ENCODE measurements around the gene ZNF480.
"Not testable (repeated sequence)": the region's sequence is repeated elsewhere in the genome, so short reads cannot be mapped to it uniquely, and the experiment has no call there.

Gene ZNF480

GRCh38 chr19:52296773-52297600, at the start of gene ZNF480:
TSS of gene ZNF480 (plus strand) at chr19:52297169. CDS start at chr19:52300413, 3,244 bp downstream.
- peak; percentile 84 for DNase-seq

- peak; percentile 71 for DNase-seq
Observed at GRCh38 chr19:52248241-52248640, 48.7 kb upstream of the ZNF480 start.

DNA sequence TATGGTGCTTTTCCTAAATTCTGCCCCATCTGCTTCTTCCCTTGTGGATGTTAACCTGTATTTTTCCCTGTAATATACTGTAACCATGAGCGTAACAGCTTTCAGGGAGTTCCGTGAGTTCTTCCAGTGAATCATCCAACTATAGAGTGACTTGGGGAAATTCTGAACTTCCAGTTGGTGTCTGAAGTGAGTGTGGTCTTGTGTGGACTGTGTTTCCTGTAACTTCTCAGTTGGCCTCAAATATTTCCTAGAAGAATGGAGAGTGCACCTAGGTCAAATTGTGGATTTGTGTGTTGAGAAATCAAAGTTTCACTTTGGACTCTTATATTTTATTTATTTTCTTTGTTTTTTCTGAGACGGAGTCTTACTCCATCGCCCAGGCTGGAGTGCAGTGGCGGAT, 38.5 kb upstream of the ZNF480 start:
- DNase-seq, result no peak

- peak; percentile 38 for DNase-seq
Observed at GRCh38 chr19:52265556-52265955, 31.4 kb upstream of the ZNF480 start.

GRCh38 chr19:52269338-52270261, 27.4 kb upstream of the ZNF480 start, which contains the start of gene ZNF766:
TSS of gene ZNF766 (plus strand) at chr19:52269587. CDS start at chr19:52269614, 27 bp downstream.
- peak; percentile 99 for DNase-seq

GRCh38 chr19:52270266-52270885, 26.6 kb upstream of the ZNF480 start:
- DNase-seq, result peak; percentile 29

DNA sequence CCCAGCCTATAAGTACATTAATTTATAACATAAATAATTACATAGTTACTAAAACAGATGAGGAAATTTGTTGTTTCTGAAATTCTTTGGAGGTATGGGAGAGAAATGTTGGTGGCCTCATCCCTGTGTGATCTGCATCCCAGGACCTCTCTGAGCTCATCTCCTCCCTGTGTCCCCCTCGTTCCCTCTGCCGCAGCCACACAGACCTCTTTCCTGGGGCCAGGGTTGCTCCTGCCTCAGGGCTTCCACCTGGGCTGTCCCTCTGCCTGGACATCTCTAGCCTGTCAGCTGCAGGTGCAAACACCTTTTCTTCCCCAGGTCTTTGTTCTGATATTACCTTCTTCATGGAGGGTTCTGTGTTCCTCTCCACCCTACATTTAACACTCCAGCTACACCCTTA, 23.7 kb upstream of the ZNF480 start:
- DNase-seq, result no peak

DNA sequence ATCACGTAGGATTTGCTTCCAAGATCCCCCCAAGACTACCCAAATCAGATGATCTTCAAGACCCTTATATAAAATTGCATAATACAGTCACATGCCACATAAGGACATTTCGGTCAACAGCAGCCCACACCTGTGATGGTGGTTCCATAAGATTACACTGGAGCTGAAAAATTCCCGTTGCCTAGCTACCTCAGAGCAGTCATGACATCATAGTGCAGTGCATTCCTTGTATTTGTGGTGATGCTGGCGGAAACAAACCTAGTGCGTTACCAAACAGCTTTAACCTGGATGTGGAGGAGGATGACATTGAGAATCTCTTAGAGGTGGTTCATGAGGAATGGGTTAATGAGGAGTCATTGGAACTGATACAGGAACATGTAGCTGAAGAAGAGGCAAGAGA, 22.8 kb upstream of the ZNF480 start:
- DNase-seq, result no peak

- DNase-seq, result no peak
Observed at GRCh38 chr19:52275988-52276387, 21.0 kb upstream of the ZNF480 start.

DNA sequence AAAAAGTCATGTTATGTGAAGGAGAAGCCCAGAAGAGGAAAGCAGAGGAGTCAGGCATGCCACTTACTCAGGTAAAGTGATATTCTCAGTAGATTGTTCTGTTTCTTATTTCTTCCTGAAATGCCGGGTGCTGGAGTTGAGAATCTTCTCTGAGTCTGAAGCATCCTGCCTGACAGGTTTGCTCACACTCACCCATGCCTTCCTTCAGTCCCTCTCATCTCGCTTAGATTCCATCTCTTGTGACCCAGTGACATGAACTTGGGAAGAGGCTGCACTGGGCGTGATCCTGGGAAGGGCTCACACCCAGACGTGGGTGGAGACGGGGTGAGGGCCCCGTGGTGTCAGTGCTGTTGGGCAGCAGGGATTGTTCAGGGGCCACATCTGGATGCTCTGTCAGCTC, 19.5 kb upstream of the ZNF480 start:
- DNase-seq, result no peak

GRCh38 chr19:52286256-52286655, 10.7 kb upstream of the ZNF480 start:
- DNase-seq, result no peak

DNA sequence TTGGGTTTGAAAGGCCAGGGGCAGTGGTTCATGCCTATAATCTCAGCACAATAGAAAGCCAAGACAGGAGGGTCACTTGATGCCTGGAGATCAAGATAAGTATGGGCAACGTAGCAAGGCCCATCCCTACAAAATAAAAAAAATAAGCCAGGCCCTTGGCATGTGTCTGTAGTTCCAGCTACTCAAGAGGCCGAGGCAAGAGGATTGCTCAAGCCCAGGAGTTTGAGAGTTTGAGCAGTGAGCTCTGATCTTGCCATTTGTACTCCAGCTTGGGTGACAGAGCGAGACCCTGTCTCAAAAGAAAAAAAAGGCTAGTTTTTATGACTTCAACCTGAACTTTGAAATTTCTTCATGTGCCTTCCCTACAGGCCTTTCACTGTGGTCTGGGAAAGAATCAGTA, 5.2 kb upstream of the ZNF480 start:
- DNase-seq, result no peak

- DNase-seq, result not testable (repeated sequence)
Observed at GRCh38 chr19:52292946-52293345, 4.0 kb upstream of the ZNF480 start.

DNA sequence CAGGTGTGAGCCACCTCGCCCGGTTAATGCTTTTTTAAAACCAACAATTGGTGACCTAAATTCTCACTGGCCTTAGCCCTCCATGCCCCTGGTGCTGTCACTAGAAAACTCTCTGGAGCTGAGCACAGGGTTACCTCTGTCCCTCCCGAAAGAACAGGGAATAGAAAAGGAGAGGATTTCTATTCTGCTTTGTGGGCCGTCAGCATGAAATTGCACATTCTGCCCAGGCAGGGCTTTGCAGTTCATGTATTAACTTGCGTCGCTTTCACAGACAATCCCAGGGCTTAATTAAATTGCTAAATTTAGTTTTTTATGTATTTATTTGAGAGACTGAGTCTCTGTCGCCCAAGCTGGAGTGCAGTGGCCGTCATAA, 583 bp upstream of the ZNF480 start:
- DNase-seq, result no peak

- no peak for DNase-seq
Observed at GRCh38 chr19:52297601-52298364, 814 bp downstream of the ZNF480 start.

DNA sequence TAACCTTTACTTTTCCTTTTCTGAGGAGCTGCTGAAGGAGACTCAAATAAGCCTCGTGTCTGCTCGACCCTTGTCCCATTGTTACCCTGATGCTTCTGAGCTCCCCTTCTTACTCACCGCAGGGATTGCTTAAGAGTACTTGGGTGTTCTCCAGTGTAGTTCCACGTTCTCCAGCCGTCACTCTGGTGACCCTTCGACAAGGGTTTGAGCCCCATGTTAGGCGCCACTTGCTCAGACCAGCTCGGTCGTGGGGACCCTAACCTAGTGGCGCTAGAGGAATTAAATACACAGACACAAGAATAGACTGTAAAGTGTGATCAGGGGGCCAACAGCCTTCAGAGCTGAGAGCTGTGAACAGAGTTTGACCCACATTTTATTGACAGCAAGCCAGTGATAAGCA, 10.3 kb downstream of the ZNF480 start:
- peak; percentile 26 for DNase-seq

GRCh38 chr19:52322429-52322828, 25.5 kb downstream of the ZNF480 start:
- DNase-seq, result no peak

- DNase-seq, result no peak
Observed at GRCh38 chr19:52331757-52332156, 34.8 kb downstream of the ZNF480 start.

DNA sequence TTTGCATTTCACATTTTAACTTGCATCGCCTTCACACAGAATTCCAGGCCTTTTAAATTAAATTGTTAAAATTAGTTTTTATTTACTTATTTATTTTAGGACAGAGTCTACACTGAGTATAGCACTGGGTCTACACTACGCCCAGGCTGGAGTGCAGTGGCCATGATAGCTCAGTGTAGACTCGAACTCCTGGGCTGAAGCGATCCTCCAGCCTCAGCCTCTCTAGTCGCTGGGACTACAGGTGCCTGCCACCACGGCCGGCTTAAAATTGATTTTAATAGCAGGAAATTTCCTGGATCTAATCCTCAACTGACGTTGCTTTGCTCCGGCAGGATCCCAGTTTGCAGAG, 38.8 kb downstream of the ZNF480 start:
- DNase-seq, result no peak

DNA sequence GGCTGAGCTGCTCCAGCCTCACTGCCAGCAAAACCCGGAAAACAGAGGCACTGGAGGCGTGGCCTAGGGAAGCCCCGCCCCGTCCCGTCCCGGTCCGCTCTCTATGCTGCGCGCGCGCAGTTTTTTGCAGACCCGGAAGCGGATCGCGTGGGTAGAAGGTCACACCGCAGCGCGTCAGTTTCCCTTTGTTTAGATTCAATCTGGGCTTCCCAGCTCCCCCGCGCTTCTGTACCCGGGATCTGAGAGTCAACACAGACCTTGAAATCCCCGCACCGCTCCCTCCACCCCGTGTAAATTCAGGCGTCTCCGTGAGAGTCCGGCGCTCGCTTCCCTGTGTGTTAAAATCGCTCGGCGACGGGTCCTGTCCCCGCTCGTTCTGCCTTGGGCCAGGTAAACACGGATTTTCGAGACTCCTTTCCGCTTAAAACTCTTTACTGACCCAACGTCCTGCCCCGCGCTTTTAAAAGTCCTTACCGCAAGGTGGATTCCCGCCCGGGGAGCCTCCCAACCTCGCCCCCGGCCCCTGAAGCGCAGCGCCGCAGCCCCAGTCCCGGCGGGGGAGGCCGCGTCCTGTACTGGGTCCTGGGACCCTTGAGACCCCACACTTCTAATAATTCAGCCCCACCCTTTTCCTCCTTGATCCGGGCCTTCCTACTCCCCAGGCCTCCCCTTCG, 39.3 kb downstream of the ZNF480 start, which contains the start of gene ZNF610:
Gene ZNF610, plus strand, starts transcription at position 127 of the 674 bp plus-strand sequence. CDS start 12,930 bp downstream, outside the sequence.
- DNase-seq, result peak; percentile 93

GRCh38 chr19:52336791-52337381, 39.9 kb downstream of the ZNF480 start:
- DNase-seq, result peak; percentile 23
